Measurements from ENCODE around the gene SPNS1. TPM values are rescaled to one million over a fixed set of nuclear protein-coding genes. Genes with fewer than 3 reads are reported as not detected.

The SPNS1 gene
- total and polyA plus RNA-seq, 4 experiments from 2014 or later: 28.2 to 34.4 (median 30.7) TPM

GRCh38 chr16:28986046-28986445 lies 11.5 kb downstream of the SPNS1 start:
- ChIA-PET CTCF (ENCODE audit: partially characterized antibody) (interaction anchor here (0.9 to 5.0 kb wide), 6 partner anchors 8 to 41 kb away, joined by 3 to 41 read pairs (median 14); partner anchors contain the start of gene SPNS1), POLR2A (ENCODE audit: partially characterized antibody) (interaction anchor here (0.6 to 10.4 kb wide), 13 partner anchors 7 to 663 kb away, joined by 3 to 155 read pairs (median 17); partner anchors contain the start of genes NFATC2IP, RABEP2, SH2B1 and SPNS1)
- DNase-seq: no peak
- H3K9me3 ChIP-seq (ENCODE audit: control insufficient read depth in 1 of 2, low read length in 2 of 2): no peaks in the 10 kb centered on the region
- H3K36me3 ChIP-seq (ENCODE audit: insufficient read depth, low read length): peaks cover 47% of the 10 kb centered on the region
- Mint-ChIP-seq H3K27ac (peak overlapping the region; percentile 94 to 98 (median 97)), H3K9me3 (peaks cover 0 to 10% (median 6%) of the 10 kb centered on the region in 8 donors), H3K4me3 (peak overlapping the region; percentile 99 to 100 (median 100)), H3K36me3 (peaks cover 65 to 71% of the 10 kb centered on the region in 2 donors), H3K27me3 (no peaks in the 10 kb centered on the region), H3K4me1 (peaks cover 40 to 80% (median 57%) of the 10 kb centered on the region in 4 donors)
- intact Hi-C loops (cut with micrococcal nuclease): loop anchor here (10.0 kb wide), 1 partner anchor 89 kb away; no protein-coding TSS in a partner anchor
- H3K4me1 ChIP-seq (ENCODE audit: insufficient read depth, low read length): peaks cover 62% of the 10 kb centered on the region
- H3K27ac ChIP-seq (ENCODE audit: low read depth, low read length): peak overlapping the region; percentile 83
- H3K27me3 ChIP-seq (ENCODE audit: insufficient read depth, low read length): no peaks in the 10 kb centered on the region
- H3K4me3 ChIP-seq (ENCODE audit: low read length in 2 of 2): peak overlapping the region; percentile 96 to 97

GRCh38 chr16:28986492-28986891 lies 11.9 kb downstream of the SPNS1 start:
- H3K4me3 Mint-ChIP-seq: peak overlapping the region; percentile 99 to 100 (median 100)
- no peaks in the 10 kb centered on the region for H3K27me3 Mint-ChIP-seq
- peak overlapping the region; percentile 96 to 97 for H3K4me3 ChIP-seq (ENCODE audit: low read length in 2 of 2)
- peaks cover 61 to 70% of the 10 kb centered on the region in 2 donors for H3K36me3 Mint-ChIP-seq
- H3K27ac Mint-ChIP-seq: peak overlapping the region; percentile 94 to 98 (median 97)
- H3K27me3 ChIP-seq (ENCODE audit: insufficient read depth, low read length): no peaks in the 10 kb centered on the region
- peak overlapping the region; percentile 83 for H3K27ac ChIP-seq (ENCODE audit: low read depth, low read length)
- ChIA-PET CTCF (ENCODE audit: partially characterized antibody) (interaction anchor here (0.9 to 5.0 kb wide), 7 partner anchors 8 to 41 kb away, joined by 3 to 41 read pairs (median 10); partner anchors contain the start of gene SPNS1), POLR2A (ENCODE audit: partially characterized antibody) (interaction anchor here (0.6 to 10.4 kb wide), 15 partner anchors 11 to 716 kb away, joined by 3 to 155 read pairs (median 10); partner anchors contain the start of genes ATXN2L, NFATC2IP, RABEP2 and SH2B1)
- DNase-seq: peak in 1 of 5 donors; percentile 45
- H3K9me3 Mint-ChIP-seq: peaks cover 0 to 8% (median 6%) of the 10 kb centered on the region in 8 donors
- H3K36me3 ChIP-seq (ENCODE audit: insufficient read depth, low read length): peaks cover 42% of the 10 kb centered on the region
- no peaks in the 10 kb centered on the region for H3K9me3 ChIP-seq (ENCODE audit: control insufficient read depth in 1 of 2, low read length in 2 of 2)
- H3K4me1 Mint-ChIP-seq: peaks cover 40 to 80% (median 59%) of the 10 kb centered on the region in 4 donors
- peaks cover 64% of the 10 kb centered on the region for H3K4me1 ChIP-seq (ENCODE audit: insufficient read depth, low read length)
- intact Hi-C loops (cut with micrococcal nuclease): loop anchor here (10.0 kb wide), 1 partner anchor 88 kb away; no protein-coding TSS in a partner anchor

GRCh38 chr16:28987170-28987853 lies 12.7 kb downstream of the SPNS1 start:
- Histone ChIP-seq H3K36me3 (ENCODE audit: insufficient read depth, low read length) (peaks cover 36% of the 10 kb centered on the region), H3K4me3 (ENCODE audit: low read length in 2 of 2) (peak overlapping the region; percentile 96 to 97), H3K4me1 (ENCODE audit: insufficient read depth, low read length) (peaks cover 65% of the 10 kb centered on the region), H3K27me3 (ENCODE audit: insufficient read depth, low read length) (no peaks in the 10 kb centered on the region), H3K9me3 (ENCODE audit: control insufficient read depth in 1 of 2, low read length in 2 of 2) (no peaks in the 10 kb centered on the region), H3K27ac (ENCODE audit: low read depth, low read length) (peak overlapping the region; percentile 83)
- peaks cover 0 to 8% (median 6%) of the 10 kb centered on the region in 8 donors for H3K9me3 Mint-ChIP-seq
- CTCF ChIA-PET (ENCODE audit: partially characterized antibody): interaction anchor here (1.1 to 5.0 kb wide), 8 partner anchors 9 to 42 kb away, joined by 3 to 41 read pairs (median 10); partner anchors contain the start of gene SPNS1
- intact Hi-C loops (cut with micrococcal nuclease): loop anchor here (10.0 kb wide), 1 partner anchor 87 kb away; no protein-coding TSS in a partner anchor
- DNase-seq: no peak
- H3K4me3 Mint-ChIP-seq: peak overlapping the region; percentile 99 to 100 (median 100)
- no peaks in the 10 kb centered on the region for H3K27me3 Mint-ChIP-seq
- peak overlapping the region; percentile 93 to 99 (median 96) for H3K27ac Mint-ChIP-seq
- POLR2A ChIA-PET (ENCODE audit: partially characterized antibody): interaction anchor here (1.0 to 10.4 kb wide), 13 partner anchors 11 to 715 kb away, joined by 3 to 155 read pairs (median 10); partner anchors contain the start of genes ATXN2L, NFATC2IP, RABEP2 and SPNS1
- H3K36me3 Mint-ChIP-seq: peaks cover 54 to 68% of the 10 kb centered on the region in 2 donors
- H3K4me1 Mint-ChIP-seq: peaks cover 43 to 82% (median 61%) of the 10 kb centered on the region in 4 donors

GRCh38 chr16:28989363-28989762 lies 14.8 kb downstream of the SPNS1 start:
- H3K27me3 Mint-ChIP-seq: no peaks in the 10 kb centered on the region
- Histone ChIP-seq H3K27me3 (ENCODE audit: insufficient read depth, low read length) (no peaks in the 10 kb centered on the region), H3K4me1 (ENCODE audit: insufficient read depth, low read length) (peaks cover 51% of the 10 kb centered on the region), H3K27ac (ENCODE audit: low read depth, low read length) (peak overlapping the region; percentile 33), H3K9me3 (ENCODE audit: control insufficient read depth in 1 of 2, low read length in 2 of 2) (no peaks in the 10 kb centered on the region), H3K4me3 (ENCODE audit: low read length in 2 of 2) (no peak overlapping the region), H3K36me3 (ENCODE audit: insufficient read depth, low read length) (peaks cover 30% of the 10 kb centered on the region)
- H3K27ac Mint-ChIP-seq: peak overlapping the region; percentile 89 to 98 (median 94)
- H3K36me3 Mint-ChIP-seq: peaks cover 37 to 51% of the 10 kb centered on the region in 2 donors
- peak overlapping the region; percentile 59 to 99 (median 72) for H3K4me3 Mint-ChIP-seq
- intact Hi-C loops (cut with micrococcal nuclease): loop anchor here (10.0 kb wide), 1 partner anchor 85 kb away; no protein-coding TSS in a partner anchor
- ChIA-PET CTCF (ENCODE audit: partially characterized antibody) (interaction anchor here (1.9 to 5.0 kb wide), 3 partner anchors 11 to 23 kb away, joined by 4 to 41 read pairs (median 18); no protein-coding TSS in a partner anchor), POLR2A (ENCODE audit: partially characterized antibody) (interaction anchor here (1.0 to 10.4 kb wide), 8 partner anchors 12 to 167 kb away, joined by 3 to 155 read pairs (median 50); partner anchors contain the start of genes ATXN2L, RABEP2 and SPNS1)
- H3K4me1 Mint-ChIP-seq: peaks cover 34 to 65% (median 49%) of the 10 kb centered on the region in 4 donors
- DNase-seq: no peak
- peaks cover 0 to 7% (median 6%) of the 10 kb centered on the region in 8 donors for H3K9me3 Mint-ChIP-seq

- Mint-ChIP-seq H3K27me3 (no peaks in the 10 kb centered on the region), H3K36me3 (peaks cover 35 to 45% of the 10 kb centered on the region in 2 donors), H3K9me3 (peaks cover 0 to 7% (median 6%) of the 10 kb centered on the region in 8 donors), H3K27ac (peak overlapping the region; percentile 80 to 98 (median 93)), H3K4me3 (peak overlapping the region; percentile 62 to 99 (median 80)), H3K4me1 (peaks cover 33 to 58% (median 45%) of the 10 kb centered on the region in 4 donors)
- peak overlapping the region; percentile 33 for H3K27ac ChIP-seq (ENCODE audit: low read depth, low read length)
- intact Hi-C loops (cut with micrococcal nuclease): loop anchor here (2.0 kb wide), 1 partner anchor 22 kb away; no protein-coding TSS in a partner anchor
- CTCF ChIA-PET (ENCODE audit: partially characterized antibody): interaction anchor here (1.7 to 5.0 kb wide), 2 partner anchors 12 to 13 kb away, joined by 8 to 41 read pairs; no protein-coding TSS in a partner anchor
- H3K4me3 ChIP-seq (ENCODE audit: low read length in 2 of 2): no peak overlapping the region
- H3K27me3 ChIP-seq (ENCODE audit: insufficient read depth, low read length): no peaks in the 10 kb centered on the region
- peak in 1 of 5 donors; percentile 73 for DNase-seq
- H3K4me1 ChIP-seq (ENCODE audit: insufficient read depth, low read length): peaks cover 47% of the 10 kb centered on the region
- POLR2A ChIA-PET (ENCODE audit: partially characterized antibody): interaction anchor here (1.2 to 10.4 kb wide), 6 partner anchors 11 to 33 kb away, joined by 3 to 155 read pairs (median 70); partner anchors contain the start of gene SPNS1
- no peaks in the 10 kb centered on the region for H3K9me3 ChIP-seq (ENCODE audit: control insufficient read depth in 1 of 2, low read length in 2 of 2)
- H3K36me3 ChIP-seq (ENCODE audit: insufficient read depth, low read length): peaks cover 30% of the 10 kb centered on the region
These were observed 15.9 kb downstream of the SPNS1 start for GRCh38 chr16:28990375-28991040.

GRCh38 chr16:28991687-28992086 lies 17.1 kb downstream of the SPNS1 start:
- H3K36me3 Mint-ChIP-seq: peaks cover 28 to 36% of the 10 kb centered on the region in 2 donors
- POLR2A ChIA-PET (ENCODE audit: partially characterized antibody): interaction anchor here (2.0 to 10.4 kb wide), 6 partner anchors 8 to 22 kb away, joined by 8 to 79 read pairs (median 16); partner anchors contain the start of genes LAT and SPNS1
- no peaks in the 10 kb centered on the region for H3K27me3 Mint-ChIP-seq
- intact Hi-C loops (cut with micrococcal nuclease): loop anchor here (2.0 kb wide), 1 partner anchor 21 kb away; no protein-coding TSS in a partner anchor
- Histone ChIP-seq H3K36me3 (ENCODE audit: insufficient read depth, low read length) (peaks cover 25% of the 10 kb centered on the region), H3K4me3 (ENCODE audit: low read length in 2 of 2) (no peak overlapping the region), H3K27me3 (ENCODE audit: insufficient read depth, low read length) (no peaks in the 10 kb centered on the region), H3K27ac (ENCODE audit: low read depth, low read length) (no peak overlapping the region), H3K4me1 (ENCODE audit: insufficient read depth, low read length) (peaks cover 46% of the 10 kb centered on the region), H3K9me3 (ENCODE audit: control insufficient read depth in 1 of 2, low read length in 2 of 2) (no peaks in the 10 kb centered on the region)
- no peak overlapping the region for H3K4me3 Mint-ChIP-seq
- H3K9me3 Mint-ChIP-seq: peaks cover 0 to 7% (median 6%) of the 10 kb centered on the region in 8 donors
- H3K27ac Mint-ChIP-seq: peak overlapping the region in 5 of 7 donors; percentile 6 to 98 (median 48)
- DNase-seq: no peak
- peaks cover 33 to 51% (median 42%) of the 10 kb centered on the region in 4 donors for H3K4me1 Mint-ChIP-seq
- CTCF ChIA-PET (ENCODE audit: partially characterized antibody): interaction anchor here (1.6 to 1.7 kb wide), 2 partner anchors 14 to 18 kb away, joined by 5 to 8 read pairs; no protein-coding TSS in a partner anchor

All from CD4-positive, alpha-beta memory T cell (primary cell).